ENCODE results near the gene SASH1. TPM values are rescaled to one million over a fixed set of nuclear protein-coding genes. Genes with fewer than 3 reads are reported as not detected.
A peak's percentile ranks its signal among the peaks of the same experiment; 100 is the strongest.

SASH1 gene
- total RNA-seq, 4 donors from 2014 or later: 55.3 to 118 (median 79.6) TPM

- H3K9me3 ChIP-seq: no peaks in the 10 kb centered on the region
- intact Hi-C loops (cut with DNase I): no loop called here
- peaks cover 0 to 23% (median 0%) of the 10 kb centered on the region in 3 donors for H3K4me1 ChIP-seq
- H3K27me3 ChIP-seq: no peaks in the 10 kb centered on the region
- no peak for TF ChIP-seq CTCF (IDR thresholded peaks at IDR 0.05)
- TF ChIP-seq POLR2A (IDR thresholded peaks at IDR 0.05): no peak
- WGBS, 2 donors: 50 to 88% methylated on average over 1 of the region's 1 CpG
- DNase-seq: no peak
- H3K27ac ChIP-seq: no peak overlapping the region
- no peaks in the 10 kb centered on the region for H3K36me3 ChIP-seq
- H3K4me3 ChIP-seq: no peak overlapping the region
Measured at GRCh38 chr6:148296771-148297170, 45.9 kb upstream of the SASH1 start.

- no peak for DNase-seq
- TF ChIP-seq CTCF (IDR thresholded peaks at IDR 0.05) (no peak), POLR2A (IDR thresholded peaks at IDR 0.05) (no peak)
- H3K9me3 ChIP-seq: no peaks in the 10 kb centered on the region
- H3K27me3 ChIP-seq: no peaks in the 10 kb centered on the region
- no peak overlapping the region for H3K4me3 ChIP-seq
- intact Hi-C loops (cut with DNase I): no loop called here
- no peaks in the 10 kb centered on the region for H3K36me3 ChIP-seq
- H3K4me1 ChIP-seq: peaks cover 0 to 14% (median 0%) of the 10 kb centered on the region in 3 donors
- H3K27ac ChIP-seq: no peak overlapping the region
Measured at GRCh38 chr6:148298683-148299082, 44.0 kb upstream of the SASH1 start.

GRCh38 chr6:148303616-148304015 lies 39.0 kb upstream of the SASH1 start:
- whole genome bisulfite sequencing, 2 donors: 90 to 96% methylated on average over 2 to 5 of the region's 5 CpGs
- TF ChIP-seq CTCF (IDR thresholded peaks at IDR 0.05) (no peak), POLR2A (IDR thresholded peaks at IDR 0.05) (no peak)
- Histone ChIP-seq H3K27ac (no peak overlapping the region), H3K27me3 (no peaks in the 10 kb centered on the region), H3K4me3 (no peak overlapping the region), H3K4me1 (peaks cover 0 to 22% (median 13%) of the 10 kb centered on the region in 3 donors), H3K9me3 (no peaks in the 10 kb centered on the region), H3K36me3 (no peaks in the 10 kb centered on the region)
- intact Hi-C loops (cut with DNase I): no loop called here
- no peak for DNase-seq

- no peaks in the 10 kb centered on the region for H3K27me3 ChIP-seq
- 75 to 97% methylated on average over 3 to 7 of the region's 7 CpGs for WGBS, 2 donors
- intact Hi-C loops (cut with DNase I): no loop called here
- no peak for DNase-seq
- peaks cover 0 to 36% (median 21%) of the 10 kb centered on the region in 3 donors for H3K4me1 ChIP-seq
- H3K9me3 ChIP-seq: no peaks in the 10 kb centered on the region
- H3K4me3 ChIP-seq: no peak overlapping the region
- H3K27ac ChIP-seq: peak overlapping the region in 2 of 4 donors; percentile 13 to 81
- H3K36me3 ChIP-seq: no peaks in the 10 kb centered on the region
- TF ChIP-seq POLR2A (IDR thresholded peaks at IDR 0.05) (no peak), CTCF (IDR thresholded peaks at IDR 0.05) (no peak)
Measured at GRCh38 chr6:148304976-148305375, 37.7 kb upstream of the SASH1 start.

GRCh38 chr6:148306286-148306685 lies 36.4 kb upstream of the SASH1 start:
- H3K4me3 ChIP-seq: no peak overlapping the region
- intact Hi-C loops (cut with DNase I): no loop called here
- no peak for DNase-seq
- no peak for TF ChIP-seq CTCF (IDR thresholded peaks at IDR 0.05)
- no peak for TF ChIP-seq POLR2A (IDR thresholded peaks at IDR 0.05)
- 100% methylated on average over 2 of the region's 2 CpGs for WGBS, 2 donors
- H3K36me3 ChIP-seq: no peaks in the 10 kb centered on the region
- H3K27me3 ChIP-seq: no peaks in the 10 kb centered on the region
- H3K9me3 ChIP-seq: no peaks in the 10 kb centered on the region
- peaks cover 0 to 48% (median 22%) of the 10 kb centered on the region in 3 donors for H3K4me1 ChIP-seq
- peak overlapping the region; percentile 22 to 81 (median 69) for H3K27ac ChIP-seq

Data from esophagus squamous epithelium (tissue), 5 donors.